ENCODE results near the gene SULT4A1.

- no peak for TF ChIP-seq CTCF (IDR thresholded peaks at IDR 0.05; ENCODE audit: insufficient read depth, low read depth, low read length)
- no peak for TF ChIP-seq EZH2 (IDR thresholded peaks at IDR 0.05; ENCODE audit: insufficient read depth, low read length)
Observed at GRCh38 chr22:43838161-43838560, 24.2 kb downstream of the SULT4A1 start.
